HuH-7.5 (cell line): Measurements from ENCODE around the gene MGAT5B.
"Not testable (repeated sequence)": the region's sequence is repeated elsewhere in the genome, so short reads cannot be mapped to it uniquely, and the experiment has no call there.

ENCODE experiments used
- DNase-seq: peaks from one replicate; pipeline ENCODE4 v3.0.0; 2011; ENCODE audit warnings: low spot score

Gene MGAT5B

DNA sequence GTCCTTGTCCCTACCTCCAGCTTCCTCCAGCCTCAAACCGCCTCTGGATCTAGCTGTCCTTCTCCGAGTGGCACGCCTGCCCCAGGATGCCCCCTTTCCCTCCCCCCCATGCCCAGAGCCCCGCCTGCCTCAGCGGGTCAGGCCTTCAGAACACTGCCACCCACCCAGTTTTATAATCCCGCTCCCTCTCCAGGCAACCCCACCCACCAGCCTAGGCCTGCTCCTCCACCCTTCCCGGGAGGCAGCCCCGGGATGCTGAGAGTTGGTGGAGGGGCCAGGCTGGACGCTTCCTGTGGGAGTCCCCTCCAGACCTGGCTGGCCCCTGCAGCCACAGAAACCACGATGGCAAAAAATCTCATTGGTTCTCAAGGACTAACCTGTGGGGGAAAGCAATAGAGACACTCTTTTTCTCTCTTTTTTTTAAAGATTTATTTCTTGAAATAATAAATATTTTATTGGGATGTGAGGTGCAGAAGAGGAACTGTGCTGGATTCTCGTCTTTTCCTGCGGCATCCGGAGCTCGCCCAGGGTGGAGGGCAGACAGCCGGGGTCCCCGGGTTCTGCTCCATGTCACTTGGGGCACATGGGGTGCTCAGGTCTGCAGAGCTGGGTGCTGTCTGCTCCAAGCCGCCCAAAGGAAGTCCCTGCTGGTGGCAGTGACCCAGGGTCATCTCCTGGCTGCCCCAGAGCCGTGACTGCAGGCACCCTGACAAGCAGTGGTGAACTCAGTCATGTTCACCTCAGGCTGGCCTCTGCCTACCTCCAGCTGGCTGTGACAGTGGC lies 81.9 kb downstream of the MGAT5B start:
- DNase-seq, result no peak

DNA sequence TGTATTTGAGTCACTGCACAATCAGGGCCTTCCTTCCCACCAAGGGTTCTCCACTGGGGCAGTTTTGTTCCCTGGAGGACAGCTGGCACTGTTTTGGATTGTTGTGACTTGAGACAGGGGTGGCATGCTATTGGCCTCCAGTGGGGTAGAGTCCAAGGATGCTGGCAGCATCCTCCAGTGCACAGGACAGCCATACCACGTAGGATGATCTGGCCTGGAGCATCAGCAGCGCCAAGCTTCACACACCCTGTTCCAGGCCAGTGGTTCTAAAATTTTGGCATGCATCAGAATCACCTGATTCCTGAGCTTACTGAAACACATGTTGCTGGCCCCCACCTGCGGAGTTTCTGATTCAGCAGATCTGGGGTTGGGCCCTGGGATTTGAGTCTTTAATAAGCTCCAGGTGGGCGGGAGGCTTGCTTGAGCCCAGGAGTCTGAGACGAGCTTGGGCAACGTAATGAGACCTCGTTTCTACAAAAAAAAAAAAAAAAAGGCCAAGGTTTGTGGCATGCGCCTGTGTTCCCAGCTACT lies 83.2 kb downstream of the MGAT5B start:
- no peak for DNase-seq

DNA sequence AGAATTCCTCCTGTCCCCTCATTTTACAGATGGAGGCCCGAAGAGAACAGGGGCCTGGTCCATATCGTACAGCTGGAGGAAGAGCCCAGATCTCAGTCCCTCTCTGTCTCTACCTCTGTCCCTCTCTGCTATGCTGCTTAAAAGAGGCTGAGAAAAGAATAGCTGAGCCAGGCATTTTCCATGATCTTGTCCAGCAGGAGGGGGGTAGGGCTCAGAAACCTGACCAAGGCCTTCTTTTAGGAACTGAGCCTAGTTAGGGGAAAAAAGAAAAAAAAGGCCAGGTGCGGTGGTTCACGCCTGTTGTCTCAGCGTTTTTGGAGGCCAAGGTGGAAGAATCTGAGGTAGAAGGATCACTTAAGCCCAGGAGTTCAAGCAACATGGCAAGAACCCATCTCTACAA lies 84.2 kb downstream of the MGAT5B start:
- DNase-seq, result no peak

DNA sequence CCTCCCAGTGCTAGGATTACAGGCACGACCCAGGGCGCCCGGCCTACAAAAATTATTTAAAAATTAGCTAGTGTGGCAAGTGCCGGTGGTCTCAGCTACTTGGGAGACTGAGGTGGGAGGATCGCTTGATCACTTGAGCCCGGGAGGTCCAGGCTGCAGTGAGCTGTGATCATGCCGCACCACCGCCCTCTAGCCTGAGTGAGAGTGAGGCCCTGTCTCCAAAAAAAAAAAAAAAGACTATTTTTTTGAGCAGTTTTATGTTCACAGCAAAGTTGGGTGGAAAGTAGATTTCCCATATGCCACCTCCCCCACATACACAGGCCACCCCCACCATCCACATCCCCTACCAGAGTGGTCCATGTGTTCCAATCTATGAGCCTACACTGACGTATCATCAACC lies 84.9 kb downstream of the MGAT5B start:
- DNase-seq, result no peak

DNA sequence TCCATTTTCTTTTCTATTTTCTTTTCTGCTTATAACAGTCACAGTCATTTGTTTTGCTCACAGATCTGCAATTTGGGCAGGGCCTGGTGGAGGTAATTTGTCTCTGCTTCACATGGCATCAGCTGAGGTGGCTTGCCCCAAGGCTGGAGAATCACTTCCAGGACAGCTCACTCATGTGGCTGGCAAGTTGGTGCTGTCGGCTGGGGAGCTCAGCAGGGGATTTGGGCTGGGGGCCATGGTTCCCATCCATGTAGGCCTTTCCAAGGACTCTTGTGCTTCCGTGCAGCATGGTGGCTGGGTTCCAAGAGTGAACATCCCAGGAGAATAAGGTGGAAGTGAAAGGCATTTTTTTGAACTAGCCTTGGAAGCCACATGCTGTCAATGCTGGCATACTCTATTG lies 85.7 kb downstream of the MGAT5B start:
- no peak for DNase-seq

DNA sequence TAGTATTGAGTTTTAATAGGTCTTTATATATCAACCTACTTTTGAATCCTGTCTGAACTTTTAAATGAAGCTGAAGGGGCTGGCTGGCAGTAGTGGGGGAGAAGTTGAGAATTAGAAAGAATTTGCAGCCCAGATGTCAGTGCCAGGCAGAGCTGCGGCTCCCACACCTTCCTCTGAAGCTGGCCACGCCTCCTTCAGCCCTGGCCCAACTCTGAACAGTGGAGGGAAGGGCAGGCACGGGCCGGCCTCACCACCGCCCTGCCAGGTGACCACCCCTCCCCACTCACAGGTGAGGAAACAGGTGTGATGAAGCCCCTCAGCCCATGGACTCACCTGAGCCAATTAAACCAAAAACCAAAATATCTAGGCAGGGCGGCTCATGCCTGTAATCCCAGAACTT lies 87.0 kb downstream of the MGAT5B start:
- no peak for DNase-seq

DNA sequence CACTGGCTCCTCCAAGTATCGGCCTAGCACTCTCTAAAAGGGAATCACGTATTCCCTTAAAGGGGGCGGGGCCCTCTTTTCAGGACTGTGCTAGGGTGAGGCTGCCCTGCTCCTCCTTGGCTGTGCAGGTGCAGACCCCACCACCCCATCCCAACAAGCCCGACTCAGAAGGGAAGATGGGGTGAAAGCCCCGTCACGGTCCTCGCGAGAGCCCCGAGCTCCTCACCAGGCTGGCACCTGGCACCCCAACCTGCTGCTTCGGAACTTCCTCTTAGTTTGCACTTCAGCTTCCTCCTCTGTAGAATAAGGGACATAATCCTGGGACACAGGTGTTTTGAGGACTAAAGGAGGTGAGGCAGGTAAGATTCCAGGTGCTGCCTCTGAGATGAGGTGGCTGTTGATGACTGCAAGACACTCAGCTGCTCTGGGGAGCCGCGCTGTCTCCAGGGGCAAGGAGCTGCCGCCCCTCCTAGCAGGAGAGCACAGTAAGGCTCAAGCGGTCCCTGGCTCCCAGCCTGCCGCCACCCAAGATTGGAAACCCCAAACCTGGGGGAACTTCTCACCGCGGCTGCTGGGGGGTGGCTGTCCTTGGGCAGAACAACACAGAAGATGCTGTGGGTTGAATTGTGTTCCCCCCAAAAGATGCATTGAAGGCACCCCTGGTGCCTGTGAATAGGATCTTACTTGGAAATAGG lies 88.8 kb downstream of the MGAT5B start:
- no peak for DNase-seq

DNA sequence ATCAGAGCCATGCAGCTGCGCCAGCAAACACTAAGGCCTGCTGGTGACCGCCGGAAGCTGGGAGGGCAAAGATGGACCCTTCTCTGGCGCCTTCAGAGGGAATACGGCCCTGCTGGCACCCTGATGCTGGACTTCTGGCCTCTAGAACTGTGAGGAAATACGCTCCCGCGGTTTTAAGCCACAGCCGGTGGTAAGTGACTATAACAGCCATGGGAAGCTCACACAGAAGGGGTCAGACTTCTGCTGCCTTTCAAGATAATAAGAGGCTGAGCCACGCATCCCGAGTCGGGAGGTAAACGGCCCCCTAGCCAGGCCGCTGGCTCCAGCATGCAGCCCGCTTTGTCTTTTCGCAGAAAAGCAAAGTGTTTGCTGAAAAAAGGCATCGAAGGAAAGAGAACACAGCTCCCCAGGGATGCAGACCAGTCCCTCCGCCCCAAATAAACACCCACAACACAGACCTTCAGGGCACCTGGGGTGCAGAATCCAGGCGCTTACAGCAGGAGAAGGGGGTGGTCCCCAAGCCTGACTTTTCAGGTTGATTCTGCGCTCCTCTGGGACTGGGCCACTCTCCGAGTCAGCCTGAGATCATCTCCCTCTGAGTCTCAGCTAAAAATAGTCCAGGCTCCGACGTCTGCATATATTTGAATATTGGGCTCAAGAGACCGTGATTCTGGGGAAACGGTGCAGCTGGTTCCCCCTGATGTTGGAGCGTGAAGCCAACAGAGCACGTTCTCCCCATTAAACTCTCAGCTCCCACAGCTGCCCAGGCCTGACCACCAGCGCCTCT lies 89.7 kb downstream of the MGAT5B start:
- no peak for DNase-seq

DNA sequence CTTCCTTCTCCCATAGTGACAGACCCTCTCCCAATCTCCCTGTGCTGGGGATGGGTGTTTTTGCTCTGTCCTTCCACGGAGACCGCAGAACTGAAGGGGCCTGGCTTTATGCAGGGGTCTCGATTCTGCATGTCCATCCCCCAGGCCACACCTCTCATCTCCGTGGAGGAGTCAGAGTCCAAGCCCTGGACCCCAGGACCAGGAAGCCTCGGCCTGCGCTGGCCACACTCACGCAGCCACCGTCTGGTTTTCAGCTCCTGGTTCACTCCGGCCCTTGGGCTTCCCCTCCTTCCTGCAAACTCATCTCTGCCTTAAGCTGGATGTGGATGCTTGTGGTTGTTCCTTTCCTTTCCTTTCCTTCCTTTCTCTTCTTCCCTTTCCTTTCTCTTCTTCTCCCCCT lies 90.8 kb downstream of the MGAT5B start:
- no peak for DNase-seq

DNA sequence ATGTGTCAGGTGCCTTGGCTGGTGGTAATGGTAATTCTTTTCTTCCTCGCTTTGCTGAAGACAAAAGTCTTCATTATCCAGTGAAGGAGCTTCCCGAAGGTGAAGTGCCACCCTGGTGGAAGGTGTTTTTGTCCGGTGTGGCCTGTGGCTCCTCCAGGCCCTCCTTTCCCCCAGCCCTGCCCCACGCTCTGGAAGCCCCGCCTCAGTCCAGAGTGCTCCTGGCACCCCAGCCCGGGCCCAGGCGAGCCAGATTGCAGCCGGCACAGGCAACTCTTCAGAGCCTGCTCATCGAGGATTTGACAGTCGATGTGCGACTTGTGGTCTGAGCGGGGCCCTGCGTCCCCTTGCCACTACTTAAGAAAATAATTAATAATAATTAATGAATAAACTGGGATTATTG lies 93.7 kb downstream of the MGAT5B start:
- no peak for DNase-seq

DNA sequence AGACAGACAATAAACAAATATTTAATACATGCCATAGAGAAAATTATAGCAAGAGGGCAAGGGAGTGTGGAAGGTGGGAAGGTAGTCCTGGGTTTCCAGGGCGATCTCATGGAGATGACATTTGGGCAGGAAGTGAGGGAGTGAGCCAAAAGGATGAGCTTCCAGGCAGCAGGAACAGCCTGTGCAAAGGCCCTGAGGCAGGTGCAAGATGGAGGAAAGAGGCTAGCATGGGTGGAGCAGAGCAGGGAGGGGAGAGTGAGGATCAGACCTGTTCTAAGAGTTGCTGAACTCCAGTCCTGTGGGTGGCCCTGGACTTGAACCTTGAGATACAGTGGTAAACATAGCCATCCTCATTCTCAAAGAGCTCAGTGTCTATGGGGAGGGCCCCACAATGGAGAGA lies 94.7 kb downstream of the MGAT5B start:
- no peak for DNase-seq

DNA sequence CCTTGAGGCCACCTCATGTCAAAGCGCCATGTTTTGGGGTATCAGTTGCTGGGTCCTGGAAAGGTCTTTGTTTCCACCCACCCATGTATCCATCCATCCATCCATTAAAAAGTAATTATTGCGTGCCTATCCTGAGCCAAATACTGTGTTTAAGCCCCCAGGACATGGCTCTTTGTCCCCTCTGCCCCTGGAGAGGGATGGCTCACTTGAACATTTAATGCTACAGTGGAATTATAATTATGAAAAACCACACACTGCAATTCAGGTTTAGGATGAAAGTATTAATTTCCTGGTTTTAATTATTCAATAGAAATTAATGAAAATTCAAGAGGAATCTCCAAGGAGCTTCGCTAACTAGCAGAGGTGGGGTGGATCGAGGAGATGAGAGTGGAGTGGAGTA lies 97.8 kb downstream of the MGAT5B start:
- DNase-seq, result no peak

DNA sequence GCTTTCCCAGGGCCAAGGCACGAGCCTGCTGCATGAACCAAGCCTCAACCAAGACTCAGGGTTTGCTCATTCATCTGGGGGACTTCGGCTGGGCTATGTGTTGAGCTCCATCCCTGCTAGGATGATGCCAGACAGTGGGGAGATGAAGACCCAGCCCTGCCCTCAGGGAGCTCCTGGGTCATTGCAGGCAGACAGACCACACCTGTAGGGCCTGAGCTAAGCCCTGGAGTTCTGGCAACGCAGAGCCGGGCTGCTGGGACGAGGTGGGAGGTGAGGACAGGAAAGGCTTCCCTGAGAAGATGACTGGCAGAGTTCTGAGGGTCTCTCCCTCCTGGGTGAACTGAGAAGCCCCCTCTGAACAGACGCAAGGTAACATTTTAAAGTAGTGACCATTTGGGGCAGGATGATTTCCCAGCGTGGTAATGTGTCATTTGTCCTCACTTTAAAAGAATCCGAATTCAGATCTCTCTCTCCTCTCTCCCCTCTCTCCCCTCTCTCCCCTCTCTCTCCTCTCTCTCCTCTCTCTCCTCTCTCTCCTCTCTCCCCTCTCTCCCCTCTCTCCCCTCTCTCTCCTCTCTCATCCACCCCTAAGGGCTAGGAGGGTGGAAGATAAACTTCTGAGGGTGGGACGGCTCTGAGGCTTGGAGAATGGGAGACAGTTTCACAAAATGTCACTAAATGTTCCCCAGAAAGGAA lies 98.4 kb downstream of the MGAT5B start:
- DNase-seq, result no peak

DNA sequence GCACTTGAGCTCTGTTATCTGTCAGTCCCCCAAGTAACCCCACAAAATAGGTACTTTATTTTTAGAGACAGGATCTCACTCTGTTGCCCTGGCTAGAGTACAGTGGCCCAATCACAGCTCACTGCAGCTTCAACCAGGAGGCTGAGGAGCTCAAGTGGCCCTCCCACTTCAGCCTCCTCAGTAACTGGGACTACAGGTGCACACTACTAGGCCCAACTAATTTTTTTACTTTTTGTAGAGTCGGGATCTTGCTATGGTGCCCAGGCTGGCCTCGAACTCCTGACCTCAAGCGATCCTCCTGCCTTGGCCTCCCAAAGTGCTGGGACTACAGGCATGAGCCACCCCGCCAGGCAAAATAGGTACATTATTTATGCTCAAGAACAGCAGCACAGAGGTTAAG lies 99.6 kb downstream of the MGAT5B start:
- DNase-seq, result no peak

DNA sequence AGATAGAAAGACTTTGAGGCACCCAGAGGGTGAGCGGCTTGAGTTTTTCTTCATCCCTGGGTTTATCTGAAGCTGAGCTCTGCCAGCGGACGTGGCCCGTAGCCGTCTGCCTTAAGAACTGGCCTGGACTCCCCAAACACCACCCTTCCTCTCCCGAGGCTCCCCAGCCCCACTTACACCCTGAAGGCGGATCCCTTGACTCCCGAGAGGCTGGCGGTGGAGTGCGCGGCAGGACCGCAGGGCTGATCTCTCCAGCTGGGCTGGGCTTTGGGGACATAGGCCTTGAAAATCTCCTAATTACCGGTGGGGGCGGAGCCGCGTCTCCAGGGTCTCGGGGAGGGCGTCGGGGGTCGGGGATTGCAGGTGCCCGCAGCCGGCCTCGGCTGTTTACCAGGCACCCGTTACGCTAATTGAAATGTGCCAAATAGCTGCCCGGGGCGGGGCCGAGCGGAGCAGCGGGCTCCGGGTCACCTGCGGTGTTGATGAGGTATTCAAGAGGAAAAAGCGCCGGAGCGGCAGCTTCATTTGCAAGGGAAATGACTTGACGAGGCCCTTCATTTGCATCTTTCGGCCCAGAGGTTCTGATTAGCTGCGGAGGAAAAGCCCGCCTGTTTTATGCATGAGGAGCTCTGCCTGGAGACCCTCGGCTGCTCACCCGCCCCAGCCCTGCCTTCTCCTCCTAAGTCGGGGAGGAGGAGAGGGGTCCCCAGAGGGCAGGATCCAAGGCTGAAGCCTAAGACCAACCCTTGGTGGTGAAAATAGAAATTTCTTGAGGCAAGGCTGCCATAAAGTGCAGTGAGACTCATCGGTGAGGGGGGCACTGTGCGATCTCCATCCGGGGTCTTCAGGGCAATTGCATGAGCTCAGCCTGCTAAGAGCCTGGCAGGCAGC lies 100.7 kb downstream of the MGAT5B start:
- no peak for DNase-seq

DNA sequence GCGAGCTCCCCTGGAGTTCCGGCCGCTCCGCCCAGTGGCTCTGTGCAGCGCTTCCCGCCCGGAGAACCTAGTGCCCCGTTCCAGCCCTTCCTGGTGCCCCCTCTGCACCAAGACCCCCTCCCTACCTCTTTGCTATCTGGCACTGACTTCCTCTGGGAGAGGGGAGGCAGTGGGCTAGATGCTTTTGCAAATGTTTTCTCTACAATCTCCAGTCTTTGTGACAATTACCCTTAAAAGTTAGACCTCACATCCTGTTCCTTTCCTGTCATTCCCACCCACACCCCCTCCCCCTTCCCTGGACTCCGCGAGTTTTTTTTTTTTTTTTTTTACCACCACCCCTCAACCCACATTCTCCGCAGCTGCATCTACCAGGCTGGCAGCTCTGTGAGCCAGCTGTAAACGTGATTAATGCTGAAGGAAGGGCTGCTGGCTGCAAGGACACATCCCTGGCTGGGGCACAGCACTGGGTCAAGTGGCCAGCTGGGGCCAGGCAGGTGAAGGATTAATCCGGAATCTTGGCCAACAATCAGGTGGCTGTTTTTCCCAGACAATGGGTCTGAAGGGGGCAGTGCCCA lies 101.5 kb downstream of the MGAT5B start:
- no peak for DNase-seq

DNA sequence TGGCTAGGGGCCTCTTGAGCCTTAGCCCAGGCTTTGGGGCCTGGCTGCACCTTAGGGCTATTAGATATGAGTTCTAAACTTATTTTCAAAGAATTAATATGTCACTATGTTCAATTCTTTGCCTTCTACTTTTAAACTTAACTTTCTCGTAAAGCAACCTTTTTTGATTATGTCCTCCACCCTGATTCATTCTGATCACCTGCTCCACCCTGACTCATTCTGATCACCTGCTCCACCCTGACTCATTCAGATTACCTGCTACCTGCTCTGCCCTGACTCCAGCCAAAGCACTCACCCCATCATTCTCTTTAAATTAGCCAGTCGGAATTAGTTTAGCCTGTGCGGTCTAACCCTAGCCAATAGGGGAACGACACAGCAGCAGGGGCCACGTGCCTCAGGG lies 102.0 kb downstream of the MGAT5B start:
- not testable (repeated sequence) for DNase-seq

DNA sequence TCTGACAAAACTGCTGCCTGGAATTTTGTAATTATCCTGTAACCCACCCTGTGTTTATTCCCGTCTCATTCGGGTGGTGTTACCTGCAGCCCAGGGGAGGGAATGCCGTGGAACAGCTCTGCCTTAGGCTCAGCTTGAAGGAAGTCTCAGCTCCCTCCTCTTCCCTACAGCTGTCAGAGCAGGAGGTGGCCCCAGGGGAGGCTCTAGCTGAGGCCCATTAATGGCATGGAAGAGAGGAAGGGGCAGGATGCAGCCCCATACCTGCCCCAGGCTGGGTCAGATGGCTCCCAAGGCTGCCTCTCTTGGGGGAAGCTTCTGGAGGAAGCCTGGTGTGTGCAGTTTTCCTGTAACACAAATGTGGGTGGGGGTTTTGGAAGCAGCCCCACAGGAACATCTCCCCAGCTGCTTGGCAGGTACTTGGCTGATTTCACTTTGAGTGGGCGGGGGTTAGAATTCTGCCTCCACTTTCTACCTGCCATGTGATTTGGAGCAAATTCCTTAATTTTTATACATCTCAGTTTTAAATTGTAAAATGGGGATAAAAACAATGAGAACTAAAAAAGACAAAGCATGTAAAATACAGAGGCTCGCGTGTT lies 103.9 kb downstream of the MGAT5B start:
- DNase-seq, result no peak

DNA sequence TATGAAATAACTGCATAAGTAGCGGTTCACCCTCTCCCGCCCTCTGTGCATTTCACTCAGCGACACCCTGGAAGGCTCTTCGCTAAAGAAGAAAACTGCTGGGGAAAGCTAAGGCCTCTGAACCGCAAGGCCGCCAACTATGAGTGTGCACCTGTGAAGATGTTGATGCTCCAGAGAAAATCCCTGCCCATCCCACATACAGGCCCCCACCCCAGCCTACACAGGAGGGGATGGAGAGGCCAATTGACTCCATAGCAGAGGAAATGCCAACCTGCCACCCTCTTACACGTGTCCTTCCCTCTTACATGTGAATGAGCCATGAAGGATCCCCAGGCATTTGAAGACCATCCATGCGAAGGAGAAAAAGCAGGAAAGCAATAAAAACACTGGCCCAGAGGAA lies 104.8 kb downstream of the MGAT5B start:
- DNase-seq, result no peak

DNA sequence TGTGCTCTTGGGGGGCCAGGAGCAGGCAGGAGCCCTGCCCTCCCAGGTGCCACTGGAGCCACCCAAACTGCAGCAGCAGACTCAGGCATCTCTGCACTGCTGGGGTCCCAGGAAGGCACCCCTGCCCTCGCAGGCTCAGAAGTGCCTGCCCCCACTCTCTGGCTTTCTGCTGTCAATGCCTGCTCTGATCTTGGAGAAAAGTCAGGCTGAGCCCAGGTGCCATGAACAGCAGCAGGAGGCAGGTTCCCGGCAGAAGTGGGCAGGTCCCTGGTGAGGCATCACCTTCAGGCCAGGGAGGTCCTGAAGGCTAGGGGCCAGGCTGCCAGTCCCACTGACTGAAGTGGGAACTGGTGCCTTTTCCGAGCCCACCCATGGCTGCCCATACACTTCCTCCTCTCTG lies 106.5 kb downstream of the MGAT5B start:
- no peak for DNase-seq
